Right hindlimb (tissue), 1 donor: ENCODE measurements around the gene TMEM169.
A peak's percentile ranks its signal among the peaks of the same experiment; 100 is the strongest.

ENCODE experiments used
- DNase-seq: peaks from one replicate; pipeline ENCODE4 v3.0.0-alpha.2; 2018

TMEM169 gene

DNA sequence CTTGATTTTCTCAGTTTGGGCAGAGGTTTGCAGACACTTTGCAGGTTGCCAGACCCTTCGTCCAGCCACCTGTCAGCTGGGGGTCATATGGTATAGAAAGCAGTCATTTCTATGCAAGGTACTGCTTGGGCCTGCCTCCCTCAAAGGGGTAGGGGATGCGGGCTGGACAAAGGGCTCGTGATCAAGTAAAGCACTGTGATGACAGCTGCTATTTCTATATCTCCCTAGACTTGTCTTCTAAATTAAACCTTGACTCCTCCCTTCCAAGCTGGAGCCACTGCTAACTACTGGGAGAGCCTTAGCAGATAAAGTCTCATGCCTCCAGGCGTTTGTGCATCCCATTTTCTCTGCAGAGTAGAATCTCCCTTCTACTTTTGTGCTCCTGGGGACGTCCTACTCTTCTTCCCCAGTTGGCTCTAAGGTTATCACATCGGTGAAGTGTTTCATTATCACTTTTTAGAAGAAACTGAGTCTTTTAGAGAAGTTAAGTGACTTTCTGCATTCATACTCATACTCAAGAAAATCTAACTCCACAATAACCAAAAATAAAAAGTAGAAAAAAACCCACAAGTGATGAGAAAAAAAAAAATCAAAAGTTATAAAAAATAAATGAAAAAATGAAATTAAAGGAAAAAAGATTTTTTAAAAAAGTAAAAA lies 26.7 kb downstream of the TMEM169 start:
- DNase-seq: peak; percentile 27

DNA sequence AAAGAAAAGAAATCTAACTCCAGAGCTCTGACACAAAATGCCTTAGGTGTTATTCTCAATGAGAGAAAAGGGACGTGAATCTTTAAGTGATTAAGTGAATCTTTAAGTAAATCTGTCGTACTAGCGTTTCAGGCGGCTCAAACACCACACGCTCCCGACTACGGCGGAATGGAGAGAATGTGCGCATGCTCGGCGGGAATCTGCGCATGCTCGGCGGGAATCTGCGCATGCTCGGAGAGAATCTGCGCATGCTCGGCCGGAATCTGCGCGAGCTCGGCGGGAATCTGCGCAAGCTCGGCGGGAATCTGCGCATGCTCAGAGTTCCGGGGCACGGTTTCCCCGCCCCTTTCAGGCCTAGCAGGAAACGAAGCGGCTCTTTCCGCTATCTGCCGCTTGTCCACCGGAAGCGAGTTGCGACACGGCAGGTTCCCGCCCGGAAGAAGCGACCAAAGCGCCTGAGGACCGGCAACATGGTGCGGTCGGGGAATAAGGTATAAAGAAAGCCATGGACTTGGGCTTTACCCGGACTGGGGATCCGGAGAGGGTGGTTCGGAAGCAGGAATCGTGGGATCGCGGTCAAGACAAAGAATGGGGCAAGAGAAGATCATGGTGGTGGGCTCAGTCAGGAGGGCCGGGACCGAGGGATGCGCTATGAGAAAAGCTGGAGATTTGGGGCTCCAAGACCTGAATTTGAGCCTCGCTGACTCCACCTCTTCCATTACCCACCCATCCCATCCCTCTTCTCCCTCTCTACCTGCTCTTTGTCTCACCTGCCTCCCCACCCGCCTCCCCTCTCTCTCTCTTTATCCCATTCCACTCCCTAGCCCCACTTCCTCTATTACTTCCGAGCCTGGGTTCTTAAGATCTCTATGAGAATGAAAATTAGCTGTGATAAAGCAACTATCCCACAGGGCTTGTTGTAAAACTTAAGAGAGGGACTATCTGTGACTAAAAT lies 27.5 kb downstream of the TMEM169 start, which contains the start of gene XRCC5:
Gene XRCC5, plus strand, starts transcription at position 382 of the 955 bp plus-strand sequence. Its CDS starts 89 bp downstream, at position 471.
- peak; percentile 98 for DNase-seq

DNA sequence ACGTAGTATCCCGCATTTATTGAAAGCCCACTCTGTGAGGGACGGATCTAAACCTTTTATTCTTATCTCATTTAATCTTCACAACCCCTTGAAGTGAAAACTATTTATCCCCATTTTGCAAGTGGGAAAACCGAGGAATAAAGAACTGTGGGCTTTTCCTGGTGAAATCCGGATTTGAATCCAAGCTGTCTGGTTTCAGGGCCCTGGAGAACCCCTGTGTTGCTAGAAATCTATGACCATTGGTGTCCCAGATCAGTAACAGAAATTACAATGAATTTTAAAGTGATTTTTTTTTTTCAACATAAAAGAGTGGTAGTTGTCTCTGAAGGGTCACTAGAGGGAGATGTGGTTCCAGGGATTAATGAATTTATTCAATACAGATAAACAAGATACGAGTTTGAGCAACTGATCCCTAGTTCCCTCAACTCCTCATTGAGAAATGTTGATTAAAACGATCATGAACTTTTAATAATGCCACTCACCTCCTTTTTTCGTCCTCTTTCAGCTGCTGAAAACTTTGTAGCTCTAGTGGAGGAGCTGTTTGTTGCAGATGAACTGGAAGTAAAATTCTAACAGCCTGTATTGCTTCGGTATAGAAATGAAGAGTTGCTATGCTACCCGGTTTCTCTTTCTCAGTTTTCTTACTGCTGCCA lies 28.4 kb downstream of the TMEM169 start:
- no peak for DNase-seq

- DNase-seq: no peak
Measured at GRCh38 chr2:216110620-216111019, 28.9 kb downstream of the TMEM169 start.

- no peak for DNase-seq
Measured at GRCh38 chr2:216111122-216111521, 29.4 kb downstream of the TMEM169 start.

GRCh38 chr2:216112926-216113325 lies 31.2 kb downstream of the TMEM169 start:
- no peak for DNase-seq

GRCh38 chr2:216113572-216113971 lies 31.9 kb downstream of the TMEM169 start:
- DNase-seq: no peak

GRCh38 chr2:216114382-216114713 lies 32.6 kb downstream of the TMEM169 start:
- DNase-seq: no peak

- peak; percentile 98 for DNase-seq
Measured at GRCh38 chr2:216114714-216115531, 33.2 kb downstream of the TMEM169 start.

- no peak for DNase-seq
Measured at GRCh38 chr2:216116418-216116817, 34.7 kb downstream of the TMEM169 start.

DNA sequence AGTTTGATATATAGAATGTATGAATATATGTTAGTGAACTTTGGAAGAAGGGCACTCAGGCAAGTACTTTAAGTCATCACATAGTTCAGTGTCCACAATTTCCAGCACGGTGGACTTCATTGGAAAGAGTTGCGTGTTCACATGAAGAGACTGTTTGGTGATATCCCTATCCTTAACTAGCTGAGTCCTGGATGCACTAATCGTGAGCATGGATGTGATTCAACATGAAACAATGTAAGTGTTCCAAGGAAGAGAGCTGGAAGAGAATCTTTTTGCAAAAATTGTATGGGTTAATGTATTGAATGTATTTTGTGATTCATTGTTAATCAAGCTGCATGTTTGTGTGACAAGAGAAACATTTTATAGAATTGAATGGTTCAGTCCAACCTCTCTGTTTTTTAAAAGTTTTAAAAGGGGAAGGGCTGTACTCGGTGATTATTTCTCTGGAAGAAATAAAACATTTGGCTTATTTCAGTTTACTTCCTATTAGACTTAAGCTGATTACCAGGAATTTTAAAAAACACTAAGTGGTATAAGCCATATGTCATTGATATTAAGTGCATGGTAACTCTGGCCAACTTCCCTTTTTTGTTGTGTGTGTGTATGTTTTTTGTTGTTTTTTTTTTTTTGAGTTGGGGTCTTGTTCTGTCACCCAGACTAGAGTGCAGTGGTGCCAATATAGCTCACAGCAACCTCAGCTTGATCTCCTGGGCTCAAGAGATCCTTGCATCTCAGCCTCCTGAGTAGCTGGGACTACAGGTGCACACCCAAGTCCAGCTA lies 36.0 kb downstream of the TMEM169 start:
- DNase-seq: no peak

DNA sequence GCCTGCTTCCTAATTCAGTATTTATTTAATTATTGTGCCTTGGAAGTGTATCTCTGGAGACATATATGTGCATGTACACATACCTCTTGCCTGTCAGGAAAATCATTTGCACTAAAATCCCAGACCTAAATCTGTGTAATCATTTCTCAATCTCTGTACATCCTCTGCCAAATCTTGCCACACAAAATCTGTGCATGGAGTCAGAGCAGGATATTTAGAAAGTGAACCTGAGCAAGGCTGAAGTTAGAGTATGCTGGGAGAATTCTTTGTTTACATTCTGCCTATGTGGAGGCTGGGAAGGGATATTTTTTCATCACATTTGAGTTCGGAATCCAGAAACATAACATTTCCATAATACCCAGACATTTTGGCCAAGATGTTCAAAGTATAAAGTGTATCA lies 36.8 kb downstream of the TMEM169 start:
- no peak for DNase-seq

DNA sequence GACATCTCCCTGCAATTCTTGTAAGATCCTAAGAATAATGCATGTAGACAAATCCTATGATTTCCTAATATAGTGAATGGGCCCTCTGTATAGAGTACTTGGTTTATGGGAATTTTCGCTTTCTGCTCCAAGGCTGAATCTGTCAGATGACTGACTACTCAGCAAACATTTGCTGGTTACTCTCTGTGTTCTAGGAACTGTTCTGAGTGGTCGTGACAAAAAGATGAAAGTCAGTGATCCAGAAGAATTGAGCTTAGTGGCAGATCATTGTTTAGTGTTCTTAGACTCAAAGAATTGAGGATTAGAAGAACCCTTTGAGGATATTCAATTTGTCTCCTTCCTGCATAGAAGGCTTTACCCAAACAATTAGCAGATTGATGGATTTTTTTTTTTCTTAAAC lies 37.4 kb downstream of the TMEM169 start:
- no peak for DNase-seq

DNA sequence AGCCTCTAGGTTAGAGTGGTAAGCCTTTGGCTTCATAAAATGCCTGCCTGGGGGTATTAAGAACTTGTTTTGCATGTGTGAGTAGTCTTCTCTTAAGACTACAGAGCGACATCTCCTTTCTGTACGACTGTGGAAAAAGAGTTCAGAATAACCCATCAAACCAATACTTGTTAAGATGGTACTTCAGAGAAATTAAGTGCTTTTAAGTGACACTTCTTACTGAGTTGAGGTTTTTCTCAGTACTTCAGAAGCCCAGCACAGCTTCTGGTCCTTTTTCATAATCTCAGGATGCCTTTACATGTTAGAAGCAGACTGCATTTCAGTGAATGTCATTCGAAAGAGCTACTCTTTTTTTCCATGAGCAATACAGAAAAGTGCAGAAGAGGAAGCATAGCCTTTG lies 38.3 kb downstream of the TMEM169 start:
- DNase-seq: no peak

- DNase-seq: no peak
Measured at GRCh38 chr2:216121255-216121654, 39.5 kb downstream of the TMEM169 start.

- no peak for DNase-seq
Measured at GRCh38 chr2:216126943-216127342, 45.2 kb downstream of the TMEM169 start.

DNA sequence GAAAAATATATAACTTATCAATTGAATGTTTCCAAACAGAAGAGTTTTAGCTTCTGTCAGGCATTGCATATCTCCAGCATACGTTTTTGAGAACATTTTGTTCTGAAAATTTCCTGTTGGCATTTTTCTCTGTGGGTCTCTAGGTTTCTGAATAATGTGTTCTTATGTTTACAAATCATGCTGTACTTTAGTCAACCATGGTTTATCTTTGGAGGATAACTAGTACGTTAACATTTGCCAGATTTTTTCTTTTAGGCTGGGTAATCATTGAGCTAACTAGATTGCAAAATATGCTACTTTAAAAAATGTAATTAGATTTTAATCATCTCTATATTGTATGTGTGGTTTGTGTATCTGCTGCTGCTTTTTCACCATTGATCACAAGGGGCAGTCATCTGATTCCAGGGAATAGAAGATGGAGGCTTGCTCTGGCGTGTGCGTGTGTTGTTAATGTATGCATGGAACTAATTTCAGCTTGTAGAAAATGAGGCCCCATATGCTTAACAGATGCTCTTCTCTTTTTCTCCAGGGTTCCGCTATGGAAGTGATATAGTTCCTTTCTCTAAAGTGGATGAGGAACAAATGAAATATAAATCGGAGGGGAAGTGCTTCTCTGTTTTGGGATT lies 48.7 kb downstream of the TMEM169 start:
- no peak for DNase-seq

- no peak for DNase-seq
Measured at GRCh38 chr2:216131175-216131926, 49.6 kb downstream of the TMEM169 start.

GRCh38 chr2:216132585-216132984 lies 50.9 kb downstream of the TMEM169 start:
- no peak for DNase-seq

- no peak for DNase-seq
Measured at GRCh38 chr2:216133397-216133796, 51.7 kb downstream of the TMEM169 start.
